Natural killer cell (primary cell): ENCODE data around the gene ARRDC3. TPM values are rescaled to one million over a fixed set of nuclear protein-coding genes. Genes with fewer than 3 reads are reported as not detected.

Experiments used
- ATAC-seq, 3 donors: fragments of 150-1000 bp in 2 of 3; fragments of 200-7000 bp in 1 of 3; cut with Tn5 transposase; 1 replicate in 1 of 3; 2 replicates in 2 of 3; pipeline ENCODE4 v1.10.0; 2021; ENCODE audit warnings: mild to moderate bottlenecking in 2 of 3, moderate library complexity in 2 of 3
- DNase-seq, 2 donors: peaks; one replicate each; pipeline versions ENCODE4 v3.0.0 to v3.0.0-alpha.2; 2013 to 2021; ENCODE audit warnings: mixed read lengths in 1 of 2
- H3K27ac ChIP-seq: one replicate; pipeline ENCODE4 v1.5.1; 2013; ENCODE audit warnings: mild to moderate bottlenecking, low read length
- H3K27me3 ChIP-seq: one replicate; pipeline ENCODE4 v1.6.1; 2013; ENCODE audit warnings: low read length; ENCODE audit not compliant: control insufficient read depth, insufficient read depth
- H3K36me3 ChIP-seq: one replicate; pipeline ENCODE4 v1.6.1; 2013; ENCODE audit warnings: low read length; ENCODE audit not compliant: control insufficient read depth, insufficient read depth
- H3K4me1 ChIP-seq: one replicate; pipeline ENCODE4 v1.6.1; 2013; ENCODE audit warnings: low read length; ENCODE audit not compliant: control insufficient read depth, insufficient read depth
- H3K4me3 ChIP-seq: one replicate; pipeline ENCODE4 v1.5.1; 2013; ENCODE audit warnings: low read length
- H3K9me3 ChIP-seq: one replicate; pipeline ENCODE4 v1.6.1; 2013; ENCODE audit warnings: low read length; ENCODE audit not compliant: control insufficient read depth, insufficient read depth
- H3K27ac Mint-ChIP-seq, 2 donors: one replicate each; pipeline ENCODE4 v1.8.0; 2022; ENCODE audit warnings: mild to moderate bottlenecking in 2 of 2, mixed read lengths in 2 of 2, moderate library complexity in 1 of 2
- H3K27me3 Mint-ChIP-seq, 2 donors: one replicate each; pipeline ENCODE4 v1.8.0; 2022; ENCODE audit warnings: low read depth in 2 of 2, mixed read lengths in 2 of 2
- H3K36me3 Mint-ChIP-seq: one replicate; pipeline ENCODE4 v1.8.0; 2022; ENCODE audit warnings: mixed read lengths
- H3K4me1 Mint-ChIP-seq, 2 donors: one replicate each; pipeline ENCODE4 v1.8.0; 2022; ENCODE audit warnings: mixed read lengths in 2 of 2
- H3K4me3 Mint-ChIP-seq: one replicate; pipeline ENCODE4 v1.8.0; 2022; ENCODE audit warnings: mild to moderate bottlenecking, moderate library complexity, mixed read lengths
- H3K9me3 Mint-ChIP-seq, 2 donors: one replicate each; pipeline ENCODE4 v1.8.0; 2022; ENCODE audit warnings: mixed read lengths in 2 of 2
- CTCF ChIP-seq: fragments of 200-600 bp; IDR thresholded peaks from one replicate; pipeline ENCODE4 v1.8.0; 2022; ENCODE audit warnings: antibody characterized with exemption
- WGBS: methylation state at CpG from one replicate; pipeline ENCODE4 v1.1.7; 2013; ENCODE audit warnings: missing lambda C conversion rate; ENCODE audit not compliant: insufficient coverage; 5-methylcytosine and 5-hydroxymethylcytosine counted together
- intact Hi-C: fragments of 100-400 bp; cut with micrococcal nuclease; formaldehyde crosslinking; loops from one replicate; pipeline ENCODE4 v1.14.2; 2022
- total RNA-seq, 4 donors: library from RNA; stranded (reverse); fragments of 120-200 nt in 1 of 4; gene quantifications; one replicate each; pipeline versions ENCODE4 v1.2.3 to v1.2.4, GENCODE V29; 2013 to 2022

The ARRDC3 gene
- total RNA-seq, 3 donors from 2014 or later (not counting 1 experiment from before 2014, with no cell fraction given), result 117 to 375 (median 133) TPM

DNA sequence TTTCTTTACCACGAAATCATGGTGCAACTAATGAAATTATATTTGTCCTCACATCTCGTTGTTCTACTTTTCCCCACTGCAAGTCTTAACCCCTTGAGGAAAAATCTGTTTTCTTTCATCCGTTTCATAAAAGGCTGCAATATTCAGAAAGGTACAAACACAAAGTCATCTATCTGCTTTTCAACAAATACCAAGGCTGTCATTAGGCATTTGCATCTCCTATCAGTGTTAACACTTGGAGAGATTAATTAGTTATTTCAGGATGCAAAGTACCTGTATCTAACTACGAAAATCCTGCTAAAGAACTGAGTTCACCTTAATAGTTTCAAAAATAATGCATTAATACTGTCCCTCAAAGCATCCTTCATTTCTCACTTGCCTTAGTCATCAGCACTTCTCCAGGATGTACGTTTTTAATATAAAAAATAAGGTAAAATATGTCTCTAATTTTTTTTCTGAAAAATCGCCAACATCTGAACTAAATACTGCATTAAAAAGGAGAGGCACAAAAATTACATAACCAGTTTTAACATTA, 1.8 kb downstream of the ARRDC3 start:
- Histone ChIP-seq H3K4me3 (peak overlapping the region; percentile 82), H3K36me3 (peaks cover 21% of the 10 kb centered on the region), H3K27me3 (no peaks in the 10 kb centered on the region), H3K27ac (peak overlapping the region; percentile 97), H3K4me1 (no peaks in the 10 kb centered on the region), H3K9me3 (no peaks in the 10 kb centered on the region)
- intact Hi-C loops, result loop anchor here (2.0 to 5.0 kb wide), 3 partner anchors 219 to 854 kb away; partner anchors contain the start of gene LYSMD3
- 0% methylated on average over 5 of the region's 6 CpGs for WGBS
- no peaks in the 10 kb centered on the region for H3K27me3 Mint-ChIP-seq
- ATAC-seq (no peak), DNase-seq (no peak)
- peaks cover 37 to 46% of the 10 kb centered on the region in 2 donors for H3K4me1 Mint-ChIP-seq
- H3K27ac Mint-ChIP-seq, result peak overlapping the region; percentile 100
- H3K9me3 Mint-ChIP-seq, result no peaks in the 10 kb centered on the region
- peaks cover 15% of the 10 kb centered on the region for H3K36me3 Mint-ChIP-seq
- TF ChIP-seq CTCF, result no peak
- H3K4me3 Mint-ChIP-seq, result peak overlapping the region; percentile 99

DNA sequence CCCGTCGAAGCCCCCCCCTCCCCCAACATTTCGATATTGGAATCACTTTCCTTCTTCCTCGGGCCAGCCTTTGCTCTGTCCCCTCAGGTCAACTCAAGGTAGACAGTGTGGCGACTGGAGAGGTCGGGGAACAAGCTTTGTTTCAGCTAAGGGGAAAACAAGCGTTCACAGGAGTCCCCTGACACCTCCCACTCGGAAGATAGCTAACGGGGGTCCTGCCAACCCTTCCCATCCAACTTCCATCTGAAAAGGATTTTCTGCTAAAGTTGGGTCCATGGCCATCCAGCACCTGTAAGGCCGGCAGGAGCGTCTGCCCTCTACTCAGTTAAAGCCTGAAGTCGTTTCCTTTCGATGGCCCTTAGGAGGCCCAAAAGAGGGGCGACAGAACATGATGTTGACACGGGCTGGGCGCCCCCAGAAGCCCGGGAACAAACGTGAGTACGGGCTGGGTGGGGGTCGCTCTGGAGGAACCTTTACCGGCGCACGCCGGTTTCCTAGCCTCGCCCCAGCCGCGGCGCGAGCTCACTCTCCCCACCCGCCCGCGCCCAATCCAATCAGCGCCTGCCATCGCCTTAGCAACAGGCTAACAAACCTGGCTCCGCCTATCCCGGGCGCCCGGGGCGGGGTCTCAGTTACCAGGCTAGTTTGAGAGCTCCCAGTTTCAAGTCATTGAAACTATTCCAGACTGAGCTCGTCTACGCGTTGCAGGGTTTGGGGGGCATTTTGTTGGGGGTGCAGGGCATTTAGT, 2.5 kb downstream of the ARRDC3 start:
- Mint-ChIP-seq H3K4me3 (peak overlapping the region; percentile 99), H3K27ac (peak overlapping the region; percentile 100), H3K4me1 (peaks cover 37 to 46% of the 10 kb centered on the region in 2 donors), H3K9me3 (no peaks in the 10 kb centered on the region), H3K36me3 (peaks cover 15% of the 10 kb centered on the region), H3K27me3 (no peaks in the 10 kb centered on the region)
- Histone ChIP-seq H3K27me3 (no peaks in the 10 kb centered on the region), H3K27ac (peak overlapping the region; percentile 97), H3K36me3 (peaks cover 27% of the 10 kb centered on the region), H3K4me3 (peak overlapping the region; percentile 82), H3K9me3 (no peaks in the 10 kb centered on the region), H3K4me1 (no peaks in the 10 kb centered on the region)
- no peak for TF ChIP-seq CTCF
- 0% methylated on average over 42 of the region's 42 CpGs for WGBS
- ATAC-seq (peak; percentile 58 to 79 (median 69)), DNase-seq (peak; percentile 96 to 97)
- intact Hi-C loops, result loop anchor here (1.0 to 5.0 kb wide), 5 partner anchors 66 to 853 kb away; partner anchors contain the start of gene LYSMD3

- H3K36me3 Mint-ChIP-seq, result peaks cover 15% of the 10 kb centered on the region
- intact Hi-C loops, result loop anchor here (1.0 to 5.0 kb wide), 5 partner anchors 66 to 853 kb away; partner anchors contain the start of gene LYSMD3
- H3K4me3 Mint-ChIP-seq, result peak overlapping the region; percentile 99
- no peaks in the 10 kb centered on the region for H3K4me1 ChIP-seq
- peak overlapping the region; percentile 100 for H3K27ac ChIP-seq
- no peaks in the 10 kb centered on the region for H3K9me3 Mint-ChIP-seq
- DNase-seq, result peak; percentile 98
- H3K4me1 Mint-ChIP-seq, result peaks cover 37 to 48% of the 10 kb centered on the region in 2 donors
- no peaks in the 10 kb centered on the region for H3K9me3 ChIP-seq
- H3K27me3 ChIP-seq, result no peaks in the 10 kb centered on the region
- H3K27me3 Mint-ChIP-seq, result no peaks in the 10 kb centered on the region
- H3K27ac Mint-ChIP-seq, result peak overlapping the region; percentile 100
- peak; percentile 49 to 85 (median 71) for ATAC-seq
- peak overlapping the region; percentile 88 for H3K4me3 ChIP-seq
- no peak for TF ChIP-seq CTCF
- peaks cover 34% of the 10 kb centered on the region for H3K36me3 ChIP-seq
- WGBS, result under 1% methylated on average over 62 of the region's 65 CpGs
Measured at GRCh38 chr5:91379914-91380490, 3.1 kb downstream of the ARRDC3 start.
